ENCODE results near the gene PRKCE. TPM values are rescaled to one million over a fixed set of nuclear protein-coding genes. Genes with fewer than 3 reads are reported as not detected.
A peak's percentile ranks its signal among the peaks of the same experiment; 100 is the strongest.

The PRKCE gene
- total RNA-seq, 1 experiment from 2014 or later, result 12.1 TPM

GRCh38 chr2:45919711-45920111 is 268.2 kb downstream of the PRKCE start:
- ChIA-PET POLR2A (no interaction called here), CTCF (interaction anchor here (1.2 kb wide), 1 partner anchor 277 kb away, joined by 4 read pairs; no protein-coding TSS in a partner anchor)
- H3K36me3 Mint-ChIP-seq (ENCODE audit: insufficient read depth, unreplicated experiment), result peaks cover 5% of the 10 kb centered on the region
- no peaks in the 10 kb centered on the region for H3K9me3 Mint-ChIP-seq (ENCODE audit: unreplicated experiment)
- H3K4me1 Mint-ChIP-seq (ENCODE audit: insufficient read depth, unreplicated experiment), result peaks cover 34% of the 10 kb centered on the region
- no TSS peak for BruUV-seq (replicated peaks)
- peak overlapping the region; percentile 87 for H3K27ac Mint-ChIP-seq (ENCODE audit: low read depth, unreplicated experiment)
- H3K4me3 Mint-ChIP-seq (ENCODE audit: unreplicated experiment), result no peak overlapping the region
- intact Hi-C loops (cut with micrococcal nuclease), result no loop called here
- peak; percentile 27 for DNase-seq (ENCODE audit: unreplicated experiment)
- TF ChIP-seq CTCF (IDR thresholded peaks at IDR 0.05; ENCODE audit: unreplicated experiment), result no peak
- H3K27me3 Mint-ChIP-seq (ENCODE audit: insufficient read depth, unreplicated experiment), result no peaks in the 10 kb centered on the region

DNA sequence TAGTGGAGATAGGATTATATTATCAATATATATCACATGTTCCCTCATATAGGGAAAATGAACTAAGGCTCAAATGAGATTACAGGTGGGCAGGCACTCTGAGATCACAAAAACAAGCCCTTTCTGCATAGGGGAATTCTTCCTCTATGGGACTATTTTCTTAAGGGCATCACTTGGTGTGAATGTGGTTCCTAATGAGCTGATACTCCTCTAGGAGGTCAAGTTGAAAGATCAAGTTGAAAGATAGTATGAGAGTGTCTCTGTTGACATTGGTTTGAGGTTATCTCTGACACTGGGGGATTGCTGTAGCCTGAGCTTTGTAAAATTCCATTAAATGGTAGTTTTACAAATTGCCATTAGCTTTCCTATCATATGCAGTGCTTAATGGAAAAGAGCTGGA is 270.4 kb downstream of the PRKCE start:
- H3K4me3 Mint-ChIP-seq (ENCODE audit: unreplicated experiment), result no peak overlapping the region
- no peak for TF ChIP-seq CTCF (IDR thresholded peaks at IDR 0.05; ENCODE audit: unreplicated experiment)
- no TSS peak for BruUV-seq (replicated peaks)
- H3K4me1 Mint-ChIP-seq (ENCODE audit: insufficient read depth, unreplicated experiment), result peaks cover 34% of the 10 kb centered on the region
- H3K27me3 Mint-ChIP-seq (ENCODE audit: insufficient read depth, unreplicated experiment), result no peaks in the 10 kb centered on the region
- H3K9me3 Mint-ChIP-seq (ENCODE audit: unreplicated experiment), result no peaks in the 10 kb centered on the region
- no peak overlapping the region for H3K27ac Mint-ChIP-seq (ENCODE audit: low read depth, unreplicated experiment)
- CTCF ChIA-PET, result interaction anchor here (0.5 to 1.4 kb wide), 3 partner anchors 14 to 271 kb away, joined by 3 to 7 read pairs (median 4); partner anchors contain the start of gene PRKCE
- H3K36me3 Mint-ChIP-seq (ENCODE audit: insufficient read depth, unreplicated experiment), result peaks cover 5% of the 10 kb centered on the region
- no peak for DNase-seq (ENCODE audit: unreplicated experiment)
- intact Hi-C loops (cut with micrococcal nuclease), result no loop called here
- POLR2A ChIA-PET, result interaction anchor here (1.1 kb wide), 2 partner anchors 11 kb away, joined by 3 to 4 read pairs; no protein-coding TSS in a partner anchor

DNA sequence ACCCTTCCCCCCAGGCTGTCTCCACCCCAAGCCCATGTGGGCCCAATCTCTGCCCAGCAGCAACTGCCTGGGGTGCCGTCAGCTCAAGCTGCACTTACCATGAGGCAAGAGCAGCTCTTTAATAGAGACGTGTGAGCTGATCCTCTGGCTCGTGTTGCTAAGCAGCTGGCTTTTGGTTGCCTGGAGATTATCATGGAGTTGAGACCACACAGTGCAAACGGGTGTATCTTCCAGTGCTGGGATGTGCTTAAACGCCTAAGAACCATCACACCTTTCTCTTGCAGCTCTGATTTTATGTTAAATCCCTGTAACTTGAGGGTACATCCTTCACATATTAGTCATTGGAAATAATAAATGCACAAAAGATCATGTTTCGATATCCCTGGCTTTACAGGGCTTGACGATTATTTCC is 271.1 kb downstream of the PRKCE start:
- TF ChIP-seq CTCF (IDR thresholded peaks at IDR 0.05; ENCODE audit: unreplicated experiment), result no peak
- Mint-ChIP-seq H3K9me3 (ENCODE audit: unreplicated experiment) (no peaks in the 10 kb centered on the region), H3K4me1 (ENCODE audit: insufficient read depth, unreplicated experiment) (peaks cover 34% of the 10 kb centered on the region), H3K27ac (ENCODE audit: low read depth, unreplicated experiment) (no peak overlapping the region), H3K27me3 (ENCODE audit: insufficient read depth, unreplicated experiment) (no peaks in the 10 kb centered on the region), H3K36me3 (ENCODE audit: insufficient read depth, unreplicated experiment) (peaks cover 5% of the 10 kb centered on the region), H3K4me3 (ENCODE audit: unreplicated experiment) (no peak overlapping the region)
- CTCF ChIA-PET, result interaction anchor here (1.3 kb wide), 1 partner anchor 272 kb away, joined by 7 read pairs; the partner anchor contains the start of gene PRKCE
- no peak for DNase-seq (ENCODE audit: unreplicated experiment)
- POLR2A ChIA-PET, result interaction anchor here (1.1 kb wide), 1 partner anchor 12 kb away, joined by 3 read pairs; no protein-coding TSS in a partner anchor
- no TSS peak for BruUV-seq (replicated peaks)
- intact Hi-C loops (cut with micrococcal nuclease), result no loop called here

DNA sequence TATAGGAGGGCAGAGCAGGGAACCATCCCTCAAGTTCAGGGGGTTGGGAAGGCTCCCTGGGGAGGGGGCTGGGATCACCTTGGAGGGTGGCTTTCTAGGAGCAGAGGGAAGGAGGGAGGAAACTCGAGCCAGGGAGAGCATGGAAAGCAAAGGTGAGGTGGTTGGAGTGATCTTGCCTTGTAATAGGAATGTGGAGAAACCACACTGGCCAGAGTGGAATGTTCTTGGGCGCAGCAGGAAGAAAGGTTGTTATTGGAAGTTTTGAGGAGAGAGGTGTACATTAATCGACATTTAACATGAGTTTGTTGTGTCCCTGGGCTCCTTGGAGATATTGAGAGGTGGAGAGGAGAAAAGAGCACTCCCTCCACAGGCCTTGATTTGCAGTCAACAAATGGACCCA is 272.2 kb downstream of the PRKCE start:
- TF ChIP-seq CTCF (IDR thresholded peaks at IDR 0.05; ENCODE audit: unreplicated experiment), result no peak
- Mint-ChIP-seq H3K27me3 (ENCODE audit: insufficient read depth, unreplicated experiment) (no peaks in the 10 kb centered on the region), H3K9me3 (ENCODE audit: unreplicated experiment) (no peaks in the 10 kb centered on the region), H3K4me1 (ENCODE audit: insufficient read depth, unreplicated experiment) (peaks cover 34% of the 10 kb centered on the region), H3K4me3 (ENCODE audit: unreplicated experiment) (no peak overlapping the region), H3K36me3 (ENCODE audit: insufficient read depth, unreplicated experiment) (peaks cover 5% of the 10 kb centered on the region), H3K27ac (ENCODE audit: low read depth, unreplicated experiment) (no peak overlapping the region)
- POLR2A ChIA-PET, result no interaction called here
- BruUV-seq (replicated peaks), result no TSS peak
- intact Hi-C loops (cut with micrococcal nuclease), result no loop called here
- no peak for DNase-seq (ENCODE audit: unreplicated experiment)
- CTCF ChIA-PET, result no interaction called here

All from MCF 10A (cell line).